Liver (tissue), 9 donors: ENCODE measurements around the gene SARDH. TPM values are rescaled to one million over a fixed set of nuclear protein-coding genes. Genes with fewer than 3 reads are reported as not detected.

ENCODE experiments used
- DNase-seq: peaks from one replicate; pipeline ENCODE4 v3.0.0-alpha.2; 2017; ENCODE audit warnings: low spot score
- H3K27ac ChIP-seq, 2 donors: one replicate each; pipeline ENCODE4 v1.7.0; 2013; ENCODE audit warnings: inconsistent platforms in 2 of 2, low read length in 2 of 2, control low read depth in 1 of 2, low read depth in 1 of 2, mild to moderate bottlenecking in 1 of 2
- H3K27me3 ChIP-seq, 4 donors: one replicate each; pipeline versions ENCODE4 v1.6.1 to v1.7.0; 2013; ENCODE audit warnings: low read length in 3 of 4, inconsistent platforms in 1 of 4, mild to moderate bottlenecking in 1 of 4, moderate library complexity in 1 of 4; ENCODE audit not compliant: control insufficient read depth in 4 of 4, insufficient read depth in 4 of 4
- H3K36me3 ChIP-seq, 4 donors: one replicate each; pipeline versions ENCODE4 v1.6.1 to v1.7.0; 2013; ENCODE audit warnings: low read length in 3 of 4, mild to moderate bottlenecking in 3 of 4, low read depth in 1 of 4, moderate library complexity in 1 of 4; ENCODE audit not compliant: control insufficient read depth in 4 of 4, insufficient read depth in 3 of 4
- H3K4me1 ChIP-seq, 4 donors: one replicate each; pipeline versions ENCODE4 v1.6.1 to v1.7.0; 2013; ENCODE audit warnings: low read length in 3 of 4, mild to moderate bottlenecking in 3 of 4, moderate library complexity in 1 of 4; ENCODE audit not compliant: control insufficient read depth in 4 of 4, insufficient read depth in 4 of 4
- H3K4me3 ChIP-seq, 3 donors: one replicate each; pipeline versions ENCODE4 v1.6.1 to v1.7.0; 2013; ENCODE audit warnings: low read length in 3 of 3, control low read depth in 1 of 3, low read depth in 1 of 3, mild to moderate bottlenecking in 1 of 3
- H3K9ac ChIP-seq, 2 donors: one replicate each; pipeline ENCODE4 v1.7.0; 2013; ENCODE audit warnings: low read length in 2 of 2, mild to moderate bottlenecking in 2 of 2, moderate library complexity in 2 of 2, control low read depth in 1 of 2, low read depth in 1 of 2
- H3K9me3 ChIP-seq, 4 donors: one replicate each; pipeline versions ENCODE4 v1.6.1 to v1.7.0; 2013; ENCODE audit warnings: low read length in 3 of 4; ENCODE audit not compliant: control insufficient read depth in 4 of 4
- EGR1 ChIP-seq, 2 donors: IDR thresholded peaks; 2 replicates each; pipeline ENCODE4 v1.6.1; 2016 to 2018; ENCODE audit warnings: antibody characterized with exemption in 2 of 2, low read depth in 2 of 2
- FOXA1 ChIP-seq: IDR thresholded peaks from 2 replicates; pipeline ENCODE4 v1.6.1; 2016; ENCODE audit warnings: antibody characterized with exemption
- FOXA2 ChIP-seq: IDR thresholded peaks from 2 replicates; pipeline ENCODE4 v1.6.1; 2016; ENCODE audit warnings: antibody characterized with exemption
- GABPA ChIP-seq, 2 donors: IDR thresholded peaks in 1 of 2; conservative IDR thresholded peaks in 1 of 2; 2 replicates each; pipeline ENCODE4 v1.6.1; 2016; ENCODE audit warnings: antibody characterized with exemption in 2 of 2, mild to moderate bottlenecking in 1 of 2, moderate library complexity in 1 of 2
- HNF4A ChIP-seq, 2 donors: conservative IDR thresholded peaks; 2 replicates each; pipeline ENCODE4 v1.6.1; 2016; ENCODE audit warnings: antibody characterized with exemption in 2 of 2, mild to moderate bottlenecking in 2 of 2
- HNF4G ChIP-seq: IDR thresholded peaks from 2 replicates; pipeline ENCODE4 v1.6.1; 2016; ENCODE audit warnings: antibody characterized with exemption
- JUND ChIP-seq, 2 donors: IDR thresholded peaks; 2 replicates each; pipeline ENCODE4 v1.6.1; 2016; ENCODE audit warnings: antibody characterized with exemption in 2 of 2
- NR2F2 ChIP-seq: IDR thresholded peaks from 2 replicates; pipeline ENCODE4 v1.6.1; 2016; ENCODE audit warnings: antibody characterized with exemption
- RAD21 ChIP-seq, 2 donors: IDR thresholded peaks; 2 replicates each; pipeline ENCODE4 v1.6.1; 2016; ENCODE audit warnings: antibody characterized with exemption in 2 of 2, mild to moderate bottlenecking in 2 of 2
- RXRA ChIP-seq, 2 donors: IDR thresholded peaks; 2 replicates each; pipeline ENCODE4 v1.6.1; 2017 to 2018; ENCODE audit warnings: antibody characterized with exemption in 2 of 2, mild to moderate bottlenecking in 1 of 2
- SP1 ChIP-seq: IDR thresholded peaks from 2 replicates; pipeline ENCODE4 v1.6.1; 2018; ENCODE audit warnings: antibody characterized with exemption, mild to moderate bottlenecking
- TAF1 ChIP-seq: conservative IDR thresholded peaks from 2 replicates; pipeline ENCODE4 v1.6.1; 2016; ENCODE audit warnings: antibody characterized with exemption, mild to moderate bottlenecking
- YY1 ChIP-seq: IDR thresholded peaks from 2 replicates; pipeline ENCODE4 v1.6.1; 2016; ENCODE audit warnings: antibody characterized with exemption, mild to moderate bottlenecking
- WGBS: extraction: QIAGEN DNeasy Blood & Tissue Kit; methylation state at CpG from one replicate; pipeline ENCODE4 v1.1.7; 2013; 5-methylcytosine and 5-hydroxymethylcytosine counted together
- polyA plus RNA-seq, 2 donors: library from polyadenylated mRNA; stranded (reverse) in 1 of 2; unstranded in 1 of 2; fragments of 200-250 nt in 1 of 2; fragments of >200 nt in 1 of 2; fragmentation: Nextera tagmentation in 1 of 2; extraction: Ambion mirVana in 1 of 2; gene quantifications; one replicate each; pipeline versions ENCODE4 v1.2.1 to v1.2.3, GENCODE V29; 2013 to 2015
- total RNA-seq, 2 donors: library from RNA; depleted of rRNA; stranded (reverse); fragments of >200 nt; gene quantifications; one replicate each; pipeline ENCODE4 v1.2.3, GENCODE V29; 2014
- TF ChIP-seq, protein P1 (sequence below): IDR thresholded peaks from 2 replicates; pipeline ENCODE4 v1.6.1; 2016; ENCODE audit warnings: antibody characterized with exemption, mild to moderate bottlenecking
- TF ChIP-seq, protein P2 (sequence below): IDR thresholded peaks from 2 replicates; pipeline ENCODE4 v1.6.1; 2016; ENCODE audit warnings: antibody characterized with exemption
- TF ChIP-seq, protein P3 (sequence below): IDR thresholded peaks from 2 replicates; pipeline ENCODE4 v1.6.1; 2016; ENCODE audit warnings: antibody characterized with exemption
- TF ChIP-seq, protein P4 (sequence below): fragments of 150-350 bp; IDR thresholded peaks from 2 replicates; pipeline ENCODE4 v1.5.1; 2017; ENCODE audit warnings: improper control_type of control experiment, low read depth, low read length; ENCODE audit not compliant: missing input control
- donor health status: healthy.
- donor health status: healthy.
- donor health status: healthy.
- donor health status: healthy.
- donor health status: healthy.

The SARDH gene
- total and polyA plus RNA-seq, 4 donors, result 53.7 to 291 (median 63.4) TPM

GRCh38 chr9:133637451-133638055 is 100.6 kb downstream of the SARDH start:
- H3K9me3 ChIP-seq, result no peaks in the 10 kb centered on the region
- no peak for DNase-seq
- no peaks in the 10 kb centered on the region for H3K4me1 ChIP-seq
- H3K36me3 ChIP-seq, result no peaks in the 10 kb centered on the region
- TF ChIP-seq GABPA (IDR thresholded peaks at IDR 0.05 in 1 of 2, conservative IDR thresholded peaks at IDR 0.05 in 1 of 2) (no peak), SP1 (no peak), EGR1 (IDR thresholded peaks at IDR 0.05; ENCODE audit: low read depth in 2 of 2) (no peak), FOXA2 (no peak), RXRA (IDR thresholded peaks at IDR 0.05) (no peak), FOXA1 (no peak), YY1 (no peak), HNF4G (no peak), NR2F2 (no peak), HNF4A (conservative IDR thresholded peaks at IDR 0.05) (no peak), TAF1 (no peak), JUND (IDR thresholded peaks at IDR 0.05) (no peak), RAD21 (IDR thresholded peaks at IDR 0.05) (no peak)
- TF ChIP-seq, protein P1, sequence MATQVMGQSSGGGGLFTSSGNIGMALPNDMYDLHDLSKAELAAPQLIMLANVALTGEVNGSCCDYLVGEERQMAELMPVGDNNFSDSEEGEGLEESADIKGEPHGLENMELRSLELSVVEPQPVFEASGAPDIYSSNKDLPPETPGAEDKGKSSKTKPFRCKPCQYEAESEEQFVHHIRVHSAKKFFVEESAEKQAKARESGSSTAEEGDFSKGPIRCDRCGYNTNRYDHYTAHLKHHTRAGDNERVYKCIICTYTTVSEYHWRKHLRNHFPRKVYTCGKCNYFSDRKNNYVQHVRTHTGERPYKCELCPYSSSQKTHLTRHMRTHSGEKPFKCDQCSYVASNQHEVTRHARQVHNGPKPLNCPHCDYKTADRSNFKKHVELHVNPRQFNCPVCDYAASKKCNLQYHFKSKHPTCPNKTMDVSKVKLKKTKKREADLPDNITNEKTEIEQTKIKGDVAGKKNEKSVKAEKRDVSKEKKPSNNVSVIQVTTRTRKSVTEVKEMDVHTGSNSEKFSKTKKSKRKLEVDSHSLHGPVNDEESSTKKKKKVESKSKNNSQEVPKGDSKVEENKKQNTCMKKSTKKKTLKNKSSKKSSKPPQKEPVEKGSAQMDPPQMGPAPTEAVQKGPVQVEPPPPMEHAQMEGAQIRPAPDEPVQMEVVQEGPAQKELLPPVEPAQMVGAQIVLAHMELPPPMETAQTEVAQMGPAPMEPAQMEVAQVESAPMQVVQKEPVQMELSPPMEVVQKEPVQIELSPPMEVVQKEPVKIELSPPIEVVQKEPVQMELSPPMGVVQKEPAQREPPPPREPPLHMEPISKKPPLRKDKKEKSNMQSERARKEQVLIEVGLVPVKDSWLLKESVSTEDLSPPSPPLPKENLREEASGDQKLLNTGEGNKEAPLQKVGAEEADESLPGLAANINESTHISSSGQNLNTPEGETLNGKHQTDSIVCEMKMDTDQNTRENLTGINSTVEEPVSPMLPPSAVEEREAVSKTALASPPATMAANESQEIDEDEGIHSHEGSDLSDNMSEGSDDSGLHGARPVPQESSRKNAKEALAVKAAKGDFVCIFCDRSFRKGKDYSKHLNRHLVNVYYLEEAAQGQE, result no peak
- TF ChIP-seq, protein P2, sequence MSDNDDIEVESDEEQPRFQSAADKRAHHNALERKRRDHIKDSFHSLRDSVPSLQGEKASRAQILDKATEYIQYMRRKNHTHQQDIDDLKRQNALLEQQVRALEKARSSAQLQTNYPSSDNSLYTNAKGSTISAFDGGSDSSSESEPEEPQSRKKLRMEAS, result no peak
- TF ChIP-seq, protein P3, sequence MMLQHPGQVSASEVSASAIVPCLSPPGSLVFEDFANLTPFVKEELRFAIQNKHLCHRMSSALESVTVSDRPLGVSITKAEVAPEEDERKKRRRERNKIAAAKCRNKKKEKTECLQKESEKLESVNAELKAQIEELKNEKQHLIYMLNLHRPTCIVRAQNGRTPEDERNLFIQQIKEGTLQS, result no peak
- TF ChIP-seq, protein P4, sequence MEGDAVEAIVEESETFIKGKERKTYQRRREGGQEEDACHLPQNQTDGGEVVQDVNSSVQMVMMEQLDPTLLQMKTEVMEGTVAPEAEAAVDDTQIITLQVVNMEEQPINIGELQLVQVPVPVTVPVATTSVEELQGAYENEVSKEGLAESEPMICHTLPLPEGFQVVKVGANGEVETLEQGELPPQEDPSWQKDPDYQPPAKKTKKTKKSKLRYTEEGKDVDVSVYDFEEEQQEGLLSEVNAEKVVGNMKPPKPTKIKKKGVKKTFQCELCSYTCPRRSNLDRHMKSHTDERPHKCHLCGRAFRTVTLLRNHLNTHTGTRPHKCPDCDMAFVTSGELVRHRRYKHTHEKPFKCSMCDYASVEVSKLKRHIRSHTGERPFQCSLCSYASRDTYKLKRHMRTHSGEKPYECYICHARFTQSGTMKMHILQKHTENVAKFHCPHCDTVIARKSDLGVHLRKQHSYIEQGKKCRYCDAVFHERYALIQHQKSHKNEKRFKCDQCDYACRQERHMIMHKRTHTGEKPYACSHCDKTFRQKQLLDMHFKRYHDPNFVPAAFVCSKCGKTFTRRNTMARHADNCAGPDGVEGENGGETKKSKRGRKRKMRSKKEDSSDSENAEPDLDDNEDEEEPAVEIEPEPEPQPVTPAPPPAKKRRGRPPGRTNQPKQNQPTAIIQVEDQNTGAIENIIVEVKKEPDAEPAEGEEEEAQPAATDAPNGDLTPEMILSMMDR, result no peak
- peak overlapping the region in 1 of 2 donors; percentile 12 for H3K27ac ChIP-seq
- H3K9ac ChIP-seq, result no peak overlapping the region
- no peaks in the 10 kb centered on the region for H3K27me3 ChIP-seq
- 76% methylated on average over 12 of the region's 12 CpGs for WGBS
- H3K4me3 ChIP-seq, result no peak overlapping the region

DNA sequence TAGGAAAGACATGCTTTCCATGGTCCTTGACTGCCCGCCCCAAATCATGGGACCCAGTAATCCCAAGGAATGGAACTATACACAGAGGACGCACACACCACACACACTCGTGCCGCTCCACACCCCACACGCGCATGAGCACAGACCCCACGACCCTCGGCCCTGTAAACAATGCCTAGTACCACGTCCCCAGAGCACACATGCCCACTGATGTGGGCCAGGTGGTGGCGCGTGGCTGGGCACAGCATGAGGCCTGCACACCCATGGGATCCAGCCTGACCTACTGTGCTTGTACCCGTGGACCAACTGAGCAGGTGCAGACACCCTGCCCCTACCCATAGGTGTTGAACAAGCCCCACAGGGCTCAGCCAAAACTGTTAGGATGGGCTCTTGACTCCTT is 101.2 kb downstream of the SARDH start:
- Histone ChIP-seq H3K27ac (peak overlapping the region in 1 of 2 donors; percentile 12), H3K4me1 (no peaks in the 10 kb centered on the region), H3K9ac (no peak overlapping the region), H3K27me3 (no peaks in the 10 kb centered on the region), H3K4me3 (no peak overlapping the region), H3K36me3 (no peaks in the 10 kb centered on the region), H3K9me3 (no peaks in the 10 kb centered on the region)
- DNase-seq, result no peak
- 83% methylated on average over 12 of the region's 12 CpGs for WGBS
- TF ChIP-seq EGR1 (IDR thresholded peaks at IDR 0.05; ENCODE audit: low read depth in 2 of 2), result no peak
- TF ChIP-seq RAD21 (IDR thresholded peaks at IDR 0.05), result no peak
- TF ChIP-seq YY1, result no peak
- no peak for TF ChIP-seq SP1
- TF ChIP-seq HNF4G, result no peak
- no peak for TF ChIP-seq NR2F2
- TF ChIP-seq RXRA (IDR thresholded peaks at IDR 0.05), result no peak
- TF ChIP-seq, protein P3, result no peak
